HEK293 (cell line): ENCODE data around the gene GAS2L2.
A peak's percentile ranks its signal among the peaks of the same experiment; 100 is the strongest.

Experiments used
- CTCF ChIP-seq: fragments of 450-650 bp; formaldehyde crosslinking; IDR thresholded peaks from 2 replicates; pipeline ENCODE4 v1.5.1; 2016; ENCODE audit warnings: missing biosample characterization, missing genetic modification characterization
- ZNF18 ChIP-seq: fragments of 450-650 bp; formaldehyde crosslinking; IDR thresholded peaks from 2 replicates; pipeline ENCODE4 v1.5.1; 2016; ENCODE audit warnings: missing biosample characterization, missing genetic modification characterization
- ZNF274 ChIP-seq, 2 experiments: fragments of 200-500 bp in 1 of 2; fragments of 450-650 bp in 1 of 2; sonication (Bioruptor generic) in 1 of 2; formaldehyde crosslinking in 1 of 2; IDR thresholded peaks; 2 replicates each; pipeline versions ENCODE4 v1.5.1 to v1.6.1; 2014 to 2016; ENCODE audit warnings: borderline replicate concordance in 1 of 2, inconsistent platforms in 1 of 2, low read length in 1 of 2, missing biosample characterization in 1 of 2, missing genetic modification characterization in 1 of 2

- TF ChIP-seq CTCF (tag by site-specific recombination) (no peak), ZNF18 (tag by site-specific recombination) (peak; percentile 93), ZNF274 (IDR thresholded peaks at IDR 0.05; ENCODE audit: low read length) (no peak), ZNF274 (tag by site-specific recombination; IDR thresholded peaks at IDR 0.05; ENCODE audit: borderline replicate concordance) (peak; percentile 32; the same call in 1 of the 2 replicates)
Measured at GRCh38 chr17:35763767-35764122, 10.7 kb upstream of the GAS2L2 start.
